ENCODE measurements around the gene DNAH11.
"Not testable (repeated sequence)": the region's sequence is repeated elsewhere in the genome, so short reads cannot be mapped to it uniquely, and the experiment has no call there.

DNAH11 gene

GRCh38 chr7:21719846-21720245 lies 177.0 kb downstream of the DNAH11 start:
- DNase-seq (ENCODE audit: low read depth), result no peak

- DNase-seq (ENCODE audit: low read depth), result no peak
These were observed 179.5 kb downstream of the DNAH11 start for GRCh38 chr7:21722371-21722770.

- no peak for DNase-seq (ENCODE audit: low read depth)
These were observed 181.7 kb downstream of the DNAH11 start for GRCh38 chr7:21724562-21724961.

GRCh38 chr7:21730399-21730798 lies 187.6 kb downstream of the DNAH11 start:
- no peak for DNase-seq (ENCODE audit: low read depth)

GRCh38 chr7:21731977-21732376 lies 189.1 kb downstream of the DNAH11 start:
- no peak for DNase-seq (ENCODE audit: low read depth)

- not testable (repeated sequence) for DNase-seq (ENCODE audit: low read depth)
These were observed 190.1 kb downstream of the DNAH11 start for GRCh38 chr7:21732956-21733355.

- no peak for DNase-seq (ENCODE audit: low read depth)
These were observed 191.0 kb downstream of the DNAH11 start for GRCh38 chr7:21733837-21734236.

- DNase-seq (ENCODE audit: low read depth), result no peak
These were observed 200.7 kb downstream of the DNAH11 start for GRCh38 chr7:21743493-21743892.

- DNase-seq (ENCODE audit: low read depth), result no peak
These were observed 204.1 kb downstream of the DNAH11 start for GRCh38 chr7:21746949-21747348.

- no peak for DNase-seq (ENCODE audit: low read depth)
These were observed 205.0 kb downstream of the DNAH11 start for GRCh38 chr7:21747806-21748205.

- DNase-seq (ENCODE audit: low read depth), result no peak
These were observed 206.5 kb downstream of the DNAH11 start for GRCh38 chr7:21749378-21749777.

- no peak for DNase-seq (ENCODE audit: low read depth)
These were observed 210.2 kb downstream of the DNAH11 start for GRCh38 chr7:21753071-21753470.

- no peak for DNase-seq (ENCODE audit: low read depth)
These were observed 212.1 kb downstream of the DNAH11 start for GRCh38 chr7:21754963-21755362.

- DNase-seq (ENCODE audit: low read depth), result no peak
These were observed 214.9 kb downstream of the DNAH11 start for GRCh38 chr7:21757537-21758282.

- no peak for DNase-seq (ENCODE audit: low read depth)
These were observed 215.4 kb downstream of the DNAH11 start for GRCh38 chr7:21758286-21758685.

- DNase-seq (ENCODE audit: low read depth), result no peak
These were observed 219.6 kb downstream of the DNAH11 start for GRCh38 chr7:21762469-21762868.

GRCh38 chr7:21763818-21764217 lies 221.0 kb downstream of the DNAH11 start:
- no peak for DNase-seq (ENCODE audit: low read depth)

- DNase-seq (ENCODE audit: low read depth), result no peak
These were observed 223.4 kb downstream of the DNAH11 start for GRCh38 chr7:21766218-21766617.

- no peak for DNase-seq (ENCODE audit: low read depth)
These were observed 224.6 kb downstream of the DNAH11 start for GRCh38 chr7:21767300-21767900.

GRCh38 chr7:21768279-21768678 lies 225.4 kb downstream of the DNAH11 start:
- DNase-seq (ENCODE audit: low read depth), result no peak

GRCh38 chr7:21771266-21771665 lies 228.4 kb downstream of the DNAH11 start:
- DNase-seq (ENCODE audit: low read depth), result no peak

- DNase-seq (ENCODE audit: low read depth), result no peak
These were observed 229.2 kb downstream of the DNAH11 start for GRCh38 chr7:21771906-21772610.

GRCh38 chr7:21773326-21773725 lies 230.5 kb downstream of the DNAH11 start:
- DNase-seq (ENCODE audit: low read depth), result no peak

All from stimulated activated CD8-positive, alpha-beta memory T cell treated with anti-CD3 and anti-CD28 coated beads, Interleukin-4, amount 100 ng/mL, for 24 hours (primary cell).